CD14-positive monocyte (primary cell): ENCODE data around the gene MYO1E. TPM values are rescaled to one million over a fixed set of nuclear protein-coding genes. Genes with fewer than 3 reads are reported as not detected.

Experiments used
- DNase-seq, 3 donors: peaks; one replicate each; pipeline ENCODE4 v3.0.0-alpha.2; 2011 to 2022
- H2AFZ ChIP-seq: 2 replicates; pipeline ENCODE4 v1.6.0; 2012; ENCODE audit warnings: mild to moderate bottlenecking, low read depth, low read length, inconsistent platforms; ENCODE audit not compliant: insufficient read depth, poor library complexity, severe bottlenecking
- H3K27ac ChIP-seq, 2 donors: 1 replicate in 1 of 2; 2 replicates in 1 of 2; pipeline ENCODE4 v1.5.1; 2012 to 2013; ENCODE audit warnings: low read length in 2 of 2, control low read depth in 1 of 2, inconsistent platforms in 1 of 2, low read depth in 1 of 2, mild to moderate bottlenecking in 1 of 2
- H3K27me3 ChIP-seq, 2 donors: one replicate each; pipeline versions ENCODE4 v1.6.0 to v1.6.1; 2011 to 2013; ENCODE audit warnings: low read length in 2 of 2; ENCODE audit not compliant: control insufficient read depth in 2 of 2, insufficient read depth in 2 of 2
- H3K36me3 ChIP-seq, 2 donors: replicated peaks in 1 of 2; 1 replicate in 1 of 2; 2 replicates in 1 of 2; pipeline versions ENCODE4 v1.5.1 to v1.6.1; 2012 to 2013; ENCODE audit warnings: low read length in 2 of 2, control low read depth in 1 of 2, inconsistent platforms in 1 of 2, mild to moderate bottlenecking in 1 of 2; ENCODE audit not compliant: insufficient read depth in 2 of 2, control insufficient read depth in 1 of 2
- H3K4me1 ChIP-seq, 2 donors: 1 replicate in 1 of 2; 2 replicates in 1 of 2; pipeline versions ENCODE4 v1.5.1 to v1.6.1; 2012 to 2013; ENCODE audit warnings: low read length in 2 of 2, control low read depth in 1 of 2, inconsistent platforms in 1 of 2, mild to moderate bottlenecking in 1 of 2, moderate library complexity in 1 of 2; ENCODE audit not compliant: insufficient read depth in 2 of 2, control insufficient read depth in 1 of 2
- H3K4me2 ChIP-seq: replicated peaks from 2 replicates; pipeline ENCODE3; 2012; ENCODE audit warnings: low read length, moderate library complexity, mild to moderate bottlenecking; ENCODE audit not compliant: poor library complexity, severe bottlenecking; ENCODE audit errors: extremely low read depth
- H3K4me3 ChIP-seq, 3 experiments: fragments of 200-600 bp in 1 of 3; sonication (generic) in 1 of 3; replicated peaks in 1 of 3; 1 replicate in 2 of 3; 2 replicates in 1 of 3; pipeline ENCODE4 v1.5.1; 2011 to 2013; ENCODE audit warnings: low read length in 3 of 3, mild to moderate bottlenecking in 3 of 3, control low read depth in 2 of 3, low read depth in 2 of 3, inconsistent platforms in 1 of 3, moderate library complexity in 1 of 3
- H3K79me2 ChIP-seq: 2 replicates; pipeline ENCODE4 v1.6.0; 2012; ENCODE audit warnings: mild to moderate bottlenecking, control low read depth, inconsistent platforms, low read length, moderate library complexity; ENCODE audit not compliant: insufficient read depth
- H3K9ac ChIP-seq: 2 replicates; pipeline ENCODE4 v1.6.0; 2017; ENCODE audit warnings: low read length, mild to moderate bottlenecking; ENCODE audit not compliant: insufficient read depth, poor library complexity, severe bottlenecking
- H3K9me3 ChIP-seq, 2 donors: replicated peaks in 1 of 2; 1 replicate in 1 of 2; 2 replicates in 1 of 2; pipeline versions ENCODE4 v1.5.1 to v1.6.1; 2012 to 2013; ENCODE audit warnings: low read length in 2 of 2, control low read depth in 1 of 2; ENCODE audit not compliant: control insufficient read depth in 1 of 2, insufficient read depth in 1 of 2
- H4K20me1 ChIP-seq: 2 replicates; pipeline ENCODE4 v1.6.0; 2012; ENCODE audit warnings: mild to moderate bottlenecking, low read length, control low read depth, moderate library complexity; ENCODE audit not compliant: insufficient read depth
- H3K27ac Mint-ChIP-seq, 7 donors: one replicate each; pipeline ENCODE4 v1.8.0; 2020; ENCODE audit warnings: mild to moderate bottlenecking in 7 of 7, mixed read lengths in 7 of 7, moderate library complexity in 6 of 7, inconsistent platforms in 2 of 7
- H3K27me3 Mint-ChIP-seq, 3 donors: one replicate each; pipeline ENCODE4 v1.8.0; 2021 to 2022; ENCODE audit warnings: low read depth in 3 of 3, mild to moderate bottlenecking in 3 of 3, mixed read lengths in 3 of 3, moderate library complexity in 3 of 3, inconsistent platforms in 1 of 3
- H3K36me3 Mint-ChIP-seq, 2 donors: one replicate each; pipeline ENCODE4 v1.8.0; 2020; ENCODE audit warnings: mixed read lengths in 2 of 2, inconsistent platforms in 1 of 2, mild to moderate bottlenecking in 1 of 2
- H3K4me1 Mint-ChIP-seq: one replicate; pipeline ENCODE4 v1.8.0; 2020; ENCODE audit warnings: mild to moderate bottlenecking, mixed read lengths
- H3K4me3 Mint-ChIP-seq, 2 donors: one replicate each; pipeline ENCODE4 v1.8.0; 2020; ENCODE audit warnings: mild to moderate bottlenecking in 2 of 2, mixed read lengths in 2 of 2, moderate library complexity in 1 of 2
- H3K9me3 Mint-ChIP-seq, 7 donors: one replicate each; pipeline ENCODE4 v1.8.0; 2020 to 2022; ENCODE audit warnings: mixed read lengths in 7 of 7, mild to moderate bottlenecking in 6 of 7, moderate library complexity in 6 of 7, inconsistent platforms in 2 of 7
- CTCF ChIP-seq: fragments of 200-600 bp; IDR thresholded peaks from one replicate; pipeline ENCODE4 v1.8.0; 2022; ENCODE audit warnings: antibody characterized with exemption, mild to moderate bottlenecking
- WGBS: methylation state at CpG from one replicate; pipeline ENCODE4 v1.1.5; 2013; ENCODE audit warnings: missing lambda C conversion rate; ENCODE audit not compliant: insufficient coverage; 5-methylcytosine and 5-hydroxymethylcytosine counted together
- intact Hi-C, 2 donors: fragments of 100-400 bp; cut with micrococcal nuclease; formaldehyde crosslinking; loops; one replicate each; pipeline versions ENCODE4 v1.15.0 to v1.15.1; 2023
- polyA plus RNA-seq, 3 donors: library from polyadenylated mRNA; depleted of rRNA in 1 of 3; unstranded in 2 of 3; stranded (reverse) in 1 of 3; fragments of 300-500 nt in 2 of 3; fragments of >200 nt in 1 of 3; fragmentation: Illumina TruSeq in 2 of 3; gene quantifications; 1 replicate in 2 of 3; 2 replicates in 1 of 3; pipeline ENCODE4 v1.2.3, GENCODE V29; 2012 to 2021

The MYO1E gene
- polyA plus RNA-seq, 3 donors: 5.5 to 16.2 (median 6.2) TPM

DNA sequence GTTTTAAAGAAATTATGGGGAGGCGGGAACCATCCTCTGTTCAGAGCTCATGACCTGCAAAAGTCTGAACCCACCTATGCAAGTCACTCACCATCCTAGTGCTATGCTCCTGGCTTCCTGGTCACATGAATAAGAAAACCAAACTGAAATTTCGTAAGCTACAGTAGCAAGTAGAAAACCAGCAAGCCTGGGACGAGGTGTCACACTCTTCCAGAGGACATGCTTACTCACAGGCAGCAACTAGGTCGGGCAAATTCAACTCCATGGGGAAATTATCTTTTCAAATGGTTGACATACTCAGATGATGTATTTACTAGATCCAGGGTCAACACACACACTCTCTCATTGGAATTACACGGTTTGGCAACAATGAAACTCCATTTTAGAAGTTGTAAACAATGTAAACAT is 134.7 kb downstream of the MYO1E start:
- Mint-ChIP-seq H3K4me1 (peaks cover 22% of the 10 kb centered on the region), H3K36me3 (peaks cover 16 to 23% of the 10 kb centered on the region in 2 donors), H3K27ac (peak overlapping the region in 6 of 7 donors; percentile 15 to 64 (median 28)), H3K27me3 (no peaks in the 10 kb centered on the region), H3K9me3 (peaks cover 0 to 2% (median 0%) of the 10 kb centered on the region in 7 donors), H3K4me3 (no peak overlapping the region)
- no peaks in the 10 kb centered on the region for H3K27me3 ChIP-seq
- H3K36me3 ChIP-seq: no peaks in the 10 kb centered on the region
- H3K4me2 ChIP-seq: no peak overlapping the region
- no peaks in the 10 kb centered on the region for H3K9me3 ChIP-seq
- WGBS: 13% methylated on average over 2 of the region's 5 CpGs
- DNase-seq: peak; percentile 9 to 63 (median 30)
- no peak overlapping the region for H3K9ac ChIP-seq
- intact Hi-C loops: loop anchor here in 1 of 2 donors (5.0 kb wide), 1 partner anchor 61 kb away; no protein-coding TSS in a partner anchor
- no peak for TF ChIP-seq CTCF
- H3K27ac ChIP-seq: peak overlapping the region in 1 of 2 donors; percentile 26
- peak overlapping the region in 1 of 3 experiments; percentile 26 for H3K4me3 ChIP-seq
- H4K20me1 ChIP-seq: no peaks in the 10 kb centered on the region
- H3K4me1 ChIP-seq: peaks cover 17 to 25% of the 10 kb centered on the region in 2 donors
- no peak overlapping the region for H2AFZ ChIP-seq
- no peaks in the 10 kb centered on the region for H3K79me2 ChIP-seq

DNA sequence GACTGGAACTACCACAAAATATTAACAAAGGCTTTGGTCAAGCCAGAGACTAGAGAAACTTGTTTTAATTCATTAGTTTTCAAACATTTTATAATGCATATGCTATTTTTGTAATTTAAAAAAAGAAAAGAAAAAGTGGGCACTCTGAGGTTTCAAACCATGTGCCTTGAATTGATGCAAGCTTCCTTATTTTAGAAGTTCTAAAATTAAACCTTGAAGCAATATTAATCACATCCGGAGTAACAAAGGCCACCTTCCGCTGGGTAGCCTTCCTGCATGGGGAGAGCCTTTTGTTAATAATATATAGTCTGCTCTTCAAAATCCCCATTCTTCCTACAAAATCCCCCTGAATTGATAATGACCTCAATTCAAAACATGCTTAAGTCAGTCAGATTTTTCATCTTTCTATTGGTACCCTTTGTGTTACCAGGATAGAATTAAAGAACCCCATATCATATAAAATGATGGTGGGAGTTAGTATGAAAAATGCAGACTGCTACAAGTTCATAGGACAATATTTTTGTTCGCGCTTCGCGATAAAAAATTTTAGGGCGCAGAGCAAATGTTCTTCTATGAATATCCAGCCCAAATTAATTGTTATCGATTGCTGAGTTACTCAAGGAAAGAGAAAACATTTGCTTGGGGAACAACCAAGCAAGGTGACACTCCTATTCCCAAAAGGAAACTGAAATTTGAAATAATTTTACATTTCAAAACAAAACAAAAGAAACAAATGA is 135.4 kb downstream of the MYO1E start:
- H3K4me1 ChIP-seq: peaks cover 17 to 25% of the 10 kb centered on the region in 2 donors
- peak overlapping the region; percentile 32 for H3K4me2 ChIP-seq
- Mint-ChIP-seq H3K4me3 (peak overlapping the region in 1 of 2 donors; percentile 31), H3K27ac (peak overlapping the region in 5 of 7 donors; percentile 22 to 43 (median 31)), H3K36me3 (peaks cover 14 to 25% of the 10 kb centered on the region in 2 donors), H3K27me3 (no peaks in the 10 kb centered on the region), H3K4me1 (peaks cover 22% of the 10 kb centered on the region), H3K9me3 (peaks cover 0 to 2% (median 0%) of the 10 kb centered on the region in 7 donors)
- no peak overlapping the region for H3K9ac ChIP-seq
- no peaks in the 10 kb centered on the region for H3K79me2 ChIP-seq
- WGBS: no CpG with 5 or more reads among the region's 8 CpGs
- no peaks in the 10 kb centered on the region for H3K9me3 ChIP-seq
- H3K27me3 ChIP-seq: no peaks in the 10 kb centered on the region
- H3K4me3 ChIP-seq: peak overlapping the region in 1 of 3 experiments; percentile 26
- peak overlapping the region in 1 of 2 donors; percentile 26 for H3K27ac ChIP-seq
- H2AFZ ChIP-seq: no peak overlapping the region
- H4K20me1 ChIP-seq: no peaks in the 10 kb centered on the region
- DNase-seq: peak; percentile 27 to 58 (median 57)
- no peaks in the 10 kb centered on the region for H3K36me3 ChIP-seq
- intact Hi-C loops: loop anchor here in 1 of 2 donors (5.0 kb wide), 1 partner anchor 60 kb away; no protein-coding TSS in a partner anchor
- no peak for TF ChIP-seq CTCF
